ENCODE results near the gene SPATA31E1.

DNA sequence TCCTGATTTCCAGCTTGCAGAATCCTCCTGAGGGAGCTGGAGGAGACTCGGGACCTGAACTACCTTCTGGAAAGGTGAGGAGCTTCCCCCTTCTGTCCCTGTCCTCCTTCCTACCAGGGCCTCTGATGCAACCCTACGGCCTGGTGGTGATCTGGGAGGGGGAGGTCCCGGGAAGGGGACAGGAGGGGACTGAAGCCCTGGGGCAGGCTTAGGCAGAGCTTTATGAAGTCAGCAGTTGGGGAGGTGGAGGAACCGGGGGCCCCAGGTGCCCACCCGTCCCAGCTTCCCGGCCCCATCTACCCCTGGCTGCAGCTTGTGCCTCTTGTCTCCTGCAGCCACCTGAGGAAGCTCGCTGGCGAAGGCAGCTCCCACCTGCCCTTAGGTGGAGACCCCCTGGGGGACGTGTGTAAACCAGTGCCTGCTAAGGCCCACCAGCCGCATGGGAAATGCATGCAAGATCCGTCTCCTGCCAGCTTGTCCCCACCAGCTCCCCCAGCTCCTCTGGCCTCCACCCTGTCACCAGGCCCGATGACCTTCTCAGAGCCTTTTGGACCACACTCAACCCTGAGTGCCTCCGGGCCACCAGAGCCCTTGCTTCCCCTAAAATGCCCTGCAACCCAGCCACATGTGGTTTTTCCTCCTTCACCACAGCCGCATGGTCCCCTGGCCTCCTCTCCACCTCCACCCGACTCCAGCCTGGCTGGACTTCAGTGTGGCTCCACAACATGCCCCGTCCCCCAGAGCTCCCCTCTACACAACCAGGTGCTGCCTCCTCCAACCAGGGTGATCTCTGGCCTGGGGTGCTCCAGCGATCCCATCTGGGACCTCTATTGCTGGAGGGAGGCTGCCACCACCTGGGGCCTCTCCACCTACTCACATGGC is 2.1 kb downstream of the SPATA31E1 start:
- TF ChIP-seq NRF1 (IDR thresholded peaks at IDR 0.05; ENCODE audit: low read depth, low read length) (no peak), POLR2AphosphoS5 (IDR thresholded peaks at IDR 0.05; ENCODE audit: low read depth, low read length) (no peak), CHD2 (IDR thresholded peaks at IDR 0.05; ENCODE audit: low read length, partially characterized antibody) (no peak), NFIC (IDR thresholded peaks at IDR 0.05; ENCODE audit: borderline replicate concordance) (no peak), MXI1 (IDR thresholded peaks at IDR 0.05; ENCODE audit: low read depth, low read length) (no peak), TAF1 (IDR thresholded peaks at IDR 0.05; ENCODE audit: borderline replicate concordance, low read depth, low read length) (no peak), SMC3 (IDR thresholded peaks at IDR 0.05; ENCODE audit: low read depth, low read length) (no peak), RFX5 (IDR thresholded peaks at IDR 0.05; ENCODE audit: low read length) (no peak)
- TF ChIP-seq, protein P1, sequence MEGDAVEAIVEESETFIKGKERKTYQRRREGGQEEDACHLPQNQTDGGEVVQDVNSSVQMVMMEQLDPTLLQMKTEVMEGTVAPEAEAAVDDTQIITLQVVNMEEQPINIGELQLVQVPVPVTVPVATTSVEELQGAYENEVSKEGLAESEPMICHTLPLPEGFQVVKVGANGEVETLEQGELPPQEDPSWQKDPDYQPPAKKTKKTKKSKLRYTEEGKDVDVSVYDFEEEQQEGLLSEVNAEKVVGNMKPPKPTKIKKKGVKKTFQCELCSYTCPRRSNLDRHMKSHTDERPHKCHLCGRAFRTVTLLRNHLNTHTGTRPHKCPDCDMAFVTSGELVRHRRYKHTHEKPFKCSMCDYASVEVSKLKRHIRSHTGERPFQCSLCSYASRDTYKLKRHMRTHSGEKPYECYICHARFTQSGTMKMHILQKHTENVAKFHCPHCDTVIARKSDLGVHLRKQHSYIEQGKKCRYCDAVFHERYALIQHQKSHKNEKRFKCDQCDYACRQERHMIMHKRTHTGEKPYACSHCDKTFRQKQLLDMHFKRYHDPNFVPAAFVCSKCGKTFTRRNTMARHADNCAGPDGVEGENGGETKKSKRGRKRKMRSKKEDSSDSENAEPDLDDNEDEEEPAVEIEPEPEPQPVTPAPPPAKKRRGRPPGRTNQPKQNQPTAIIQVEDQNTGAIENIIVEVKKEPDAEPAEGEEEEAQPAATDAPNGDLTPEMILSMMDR (IDR thresholded peaks at IDR 0.05), result no peak
